Endothelial cell (in vitro differentiated cells): ENCODE measurements around the gene LAMTOR4. TPM values are rescaled to one million over a fixed set of nuclear protein-coding genes. Genes with fewer than 3 reads are reported as not detected.
"Not testable (repeated sequence)": the region's sequence is repeated elsewhere in the genome, so short reads cannot be mapped to it uniquely, and the experiment has no call there.

Source experiments
- DNase-seq: peaks from one replicate; pipeline ENCODE4 v3.0.0; 2021; ENCODE audit warnings: low spot score
- H3K27ac Mint-ChIP-seq: one replicate; pipeline ENCODE4 v1.8.0; 2021; ENCODE audit warnings: mixed read lengths, inconsistent platforms; ENCODE audit not compliant: unreplicated experiment
- H3K27me3 Mint-ChIP-seq: one replicate; pipeline ENCODE4 v1.8.0; 2021; ENCODE audit warnings: mild to moderate bottlenecking, moderate library complexity, mixed read lengths, inconsistent platforms; ENCODE audit not compliant: unreplicated experiment
- H3K36me3 Mint-ChIP-seq: one replicate; pipeline ENCODE4 v1.8.0; 2021; ENCODE audit warnings: mild to moderate bottlenecking, low read depth, mixed read lengths, inconsistent platforms; ENCODE audit not compliant: unreplicated experiment
- H3K4me1 Mint-ChIP-seq: one replicate; pipeline ENCODE4 v1.8.0; 2021; ENCODE audit warnings: mild to moderate bottlenecking, mixed read lengths, inconsistent platforms; ENCODE audit not compliant: unreplicated experiment
- H3K4me3 Mint-ChIP-seq: one replicate; pipeline ENCODE4 v1.8.0; 2021; ENCODE audit warnings: mild to moderate bottlenecking, mixed read lengths, inconsistent platforms; ENCODE audit not compliant: unreplicated experiment
- H3K9me3 Mint-ChIP-seq: one replicate; pipeline ENCODE4 v1.8.0; 2021; ENCODE audit warnings: mixed read lengths, inconsistent platforms; ENCODE audit not compliant: unreplicated experiment
- CTCF ChIP-seq: fragments of 200-600 bp; sonication (generic); IDR thresholded peaks from one replicate; pipeline ENCODE4 v1.5.0; 2021; ENCODE audit warnings: antibody characterized with exemption; ENCODE audit not compliant: unreplicated experiment
- total RNA-seq: library from RNA; stranded (reverse); fragmentation: NEBNext Ultra II Directional; extraction: Animal tissue kit (Norgen Biotek cat#: 25700); gene quantifications from one replicate; pipeline ENCODE4 v1.2.1, GENCODE V29; 2021; ENCODE audit not compliant: unreplicated experiment

Gene LAMTOR4
- total RNA-seq, 1 donor from 2014 or later, result 68.6 TPM

- no peaks in the 10 kb centered on the region for H3K9me3 Mint-ChIP-seq
- DNase-seq, result peak; percentile 98
- peaks cover 16% of the 10 kb centered on the region for H3K36me3 Mint-ChIP-seq
- peaks cover 16% of the 10 kb centered on the region for H3K27me3 Mint-ChIP-seq
- peaks cover 30% of the 10 kb centered on the region for H3K4me1 Mint-ChIP-seq
- H3K4me3 Mint-ChIP-seq, result peak within 1 kb of the TSS; percentile 91
- no peak for TF ChIP-seq CTCF
- H3K27ac Mint-ChIP-seq, result peak within 1 kb of the TSS; percentile 75
Observed at GRCh38 chr7:100177045-100178001, 28.6 kb downstream of the LAMTOR4 start, which contains the start of the genes GPC2 and STAG3. GPC2 (minus strand) TSS chr7:100177381; CDS start chr7:100177199, 182 bp downstream. STAG3 (plus strand) TSS chr7:100177918; CDS start chr7:100180557, 2,639 bp downstream.

- not testable (repeated sequence) for DNase-seq, H3K36me3 Mint-ChIP-seq, H3K9me3 Mint-ChIP-seq, H3K27ac Mint-ChIP-seq, H3K4me3 Mint-ChIP-seq
- Mint-ChIP-seq H3K27me3 (peaks cover 10% of the 10 kb centered on the region), H3K4me1 (peaks cover 28% of the 10 kb centered on the region)
Observed at GRCh38 chr7:100180084-100180483, 31.4 kb downstream of the LAMTOR4 start.

- H3K36me3 Mint-ChIP-seq, DNase-seq, H3K27me3 Mint-ChIP-seq, H3K9me3 Mint-ChIP-seq, H3K27ac Mint-ChIP-seq, H3K4me3 Mint-ChIP-seq: not testable (repeated sequence)
- peaks cover 16% of the 10 kb centered on the region for H3K4me1 Mint-ChIP-seq
Observed at GRCh38 chr7:100182616-100183015, 33.9 kb downstream of the LAMTOR4 start.

- DNase-seq, H3K4me3 Mint-ChIP-seq, H3K27me3 Mint-ChIP-seq, H3K27ac Mint-ChIP-seq, H3K9me3 Mint-ChIP-seq, H3K36me3 Mint-ChIP-seq: not testable (repeated sequence)
- peaks cover 16% of the 10 kb centered on the region for H3K4me1 Mint-ChIP-seq
Observed at GRCh38 chr7:100183090-100183489, 34.4 kb downstream of the LAMTOR4 start.

- H3K27ac Mint-ChIP-seq, result no peak overlapping the region
- H3K27me3 Mint-ChIP-seq, result peaks cover 4% of the 10 kb centered on the region
- H3K36me3 Mint-ChIP-seq, result no peaks in the 10 kb centered on the region
- H3K4me1 Mint-ChIP-seq, result peaks cover 19% of the 10 kb centered on the region
- no peaks in the 10 kb centered on the region for H3K9me3 Mint-ChIP-seq
- no peak for DNase-seq
- no peak overlapping the region for H3K4me3 Mint-ChIP-seq
- no peak for TF ChIP-seq CTCF
Observed at GRCh38 chr7:100185726-100186125, 37.0 kb downstream of the LAMTOR4 start.

- no peak for TF ChIP-seq CTCF
- H3K4me1 Mint-ChIP-seq, result peaks cover 7% of the 10 kb centered on the region
- no peaks in the 10 kb centered on the region for H3K36me3 Mint-ChIP-seq
- peaks cover 3% of the 10 kb centered on the region for H3K27me3 Mint-ChIP-seq
- H3K27ac Mint-ChIP-seq, result no peak overlapping the region
- no peak overlapping the region for H3K4me3 Mint-ChIP-seq
- H3K9me3 Mint-ChIP-seq, result no peaks in the 10 kb centered on the region
- DNase-seq, result no peak
Observed at GRCh38 chr7:100189061-100189460, 40.3 kb downstream of the LAMTOR4 start.
